ENCODE measurements around the gene RAB11A. TPM values are rescaled to one million over a fixed set of nuclear protein-coding genes. Genes with fewer than 3 reads are reported as not detected.

The RAB11A gene
- total RNA-seq, 1 donor from 2014 or later, result 167 TPM

GRCh38 chr15:65907661-65908060, 38.4 kb downstream of the RAB11A start:
- no peak for TF ChIP-seq CTCF (IDR thresholded peaks at IDR 0.05; ENCODE audit: insufficient read depth, low read length, severe bottlenecking)
- no peak for DNase-seq (ENCODE audit: low read depth)
- H3K4me3 ChIP-seq (ENCODE audit: low read depth, low read length), result no peak overlapping the region
- H3K36me3 ChIP-seq (ENCODE audit: control insufficient read depth, insufficient read depth, low read length), result peaks cover 20% of the 10 kb centered on the region
- FAIRE-seq, result no peak
- H3K27me3 ChIP-seq (ENCODE audit: control insufficient read depth, insufficient read depth, low read length), result no peaks in the 10 kb centered on the region

- no peaks in the 10 kb centered on the region for H3K27me3 ChIP-seq (ENCODE audit: control insufficient read depth, insufficient read depth, low read length)
- peaks cover 17% of the 10 kb centered on the region for H3K36me3 ChIP-seq (ENCODE audit: control insufficient read depth, insufficient read depth, low read length)
- no peak for FAIRE-seq
- no peak for DNase-seq (ENCODE audit: low read depth)
- no peak for TF ChIP-seq CTCF (IDR thresholded peaks at IDR 0.05; ENCODE audit: insufficient read depth, low read length, severe bottlenecking)
- H3K4me3 ChIP-seq (ENCODE audit: low read depth, low read length), result no peak overlapping the region
Measured at GRCh38 chr15:65908876-65909275, 39.6 kb downstream of the RAB11A start.

- H3K36me3 ChIP-seq (ENCODE audit: control insufficient read depth, insufficient read depth, low read length), result peaks cover 15% of the 10 kb centered on the region
- no peak for TF ChIP-seq CTCF (IDR thresholded peaks at IDR 0.05; ENCODE audit: insufficient read depth, low read length, severe bottlenecking)
- H3K27me3 ChIP-seq (ENCODE audit: control insufficient read depth, insufficient read depth, low read length), result no peaks in the 10 kb centered on the region
- no peak overlapping the region for H3K4me3 ChIP-seq (ENCODE audit: low read depth, low read length)
- no peak for DNase-seq (ENCODE audit: low read depth)
- no peak for FAIRE-seq
Measured at GRCh38 chr15:65909831-65910230, 40.5 kb downstream of the RAB11A start.

GRCh38 chr15:65910341-65910740, 41.0 kb downstream of the RAB11A start:
- FAIRE-seq, result no peak
- TF ChIP-seq CTCF (IDR thresholded peaks at IDR 0.05; ENCODE audit: insufficient read depth, low read length, severe bottlenecking), result no peak
- Histone ChIP-seq H3K4me3 (ENCODE audit: low read depth, low read length) (no peak overlapping the region), H3K27me3 (ENCODE audit: control insufficient read depth, insufficient read depth, low read length) (no peaks in the 10 kb centered on the region), H3K36me3 (ENCODE audit: control insufficient read depth, insufficient read depth, low read length) (peaks cover 13% of the 10 kb centered on the region)
- DNase-seq (ENCODE audit: low read depth), result no peak

- no peak overlapping the region for H3K4me3 ChIP-seq (ENCODE audit: low read depth, low read length)
- H3K36me3 ChIP-seq (ENCODE audit: control insufficient read depth, insufficient read depth, low read length), result peaks cover 13% of the 10 kb centered on the region
- no peak for TF ChIP-seq CTCF (IDR thresholded peaks at IDR 0.05; ENCODE audit: insufficient read depth, low read length, severe bottlenecking)
- DNase-seq (ENCODE audit: low read depth), result no peak
- no peak for FAIRE-seq
- no peaks in the 10 kb centered on the region for H3K27me3 ChIP-seq (ENCODE audit: control insufficient read depth, insufficient read depth, low read length)
Measured at GRCh38 chr15:65912235-65912634, 42.9 kb downstream of the RAB11A start.

- no peak for TF ChIP-seq CTCF (IDR thresholded peaks at IDR 0.05; ENCODE audit: insufficient read depth, low read length, severe bottlenecking)
Measured at GRCh38 chr15:65913631-65914199, 44.4 kb downstream of the RAB11A start.

More at GRCh38 chr15:65913631-65914199, 44.4 kb downstream of the RAB11A start:
- Histone ChIP-seq H3K36me3 (ENCODE audit: control insufficient read depth, insufficient read depth, low read length) (peaks cover 7% of the 10 kb centered on the region), H3K27me3 (ENCODE audit: control insufficient read depth, insufficient read depth, low read length) (no peaks in the 10 kb centered on the region), H3K4me3 (ENCODE audit: low read depth, low read length) (no peak overlapping the region)
- DNase-seq (ENCODE audit: low read depth), result no peak
- no peak for FAIRE-seq
